ENCODE results near the gene HCN4.

The HCN4 gene

GRCh38 chr15:73375755-73376305, 7.1 kb upstream of the HCN4 start:
- DNase-seq = no peak

- DNase-seq = no peak
These were observed 6.3 kb upstream of the HCN4 start for GRCh38 chr15:73375012-73375411.

- DNase-seq = no peak
These were observed 5.8 kb upstream of the HCN4 start for GRCh38 chr15:73374604-73375003.

- no peak for DNase-seq
These were observed 4.5 kb upstream of the HCN4 start for GRCh38 chr15:73373221-73373620.

- no peak for DNase-seq
These were observed 3.1 kb upstream of the HCN4 start for GRCh38 chr15:73371812-73372211.

- no peak for DNase-seq
These were observed 1.4 kb upstream of the HCN4 start for GRCh38 chr15:73370151-73370550.

GRCh38 chr15:73369154-73369694, 466 bp upstream of the HCN4 start:
- no peak for DNase-seq

- no peak for DNase-seq
These were observed 996 bp downstream of the HCN4 start for GRCh38 chr15:73367624-73368300.

GRCh38 chr15:73366766-73367623, 1.8 kb downstream of the HCN4 start:
- no peak for DNase-seq

- DNase-seq = no peak
These were observed 4.7 kb downstream of the HCN4 start for GRCh38 chr15:73364070-73364469.

- DNase-seq = no peak
These were observed 5.9 kb downstream of the HCN4 start for GRCh38 chr15:73362900-73363299.

GRCh38 chr15:73361337-73361736, 7.4 kb downstream of the HCN4 start:
- no peak for DNase-seq

GRCh38 chr15:73359651-73360050, 9.1 kb downstream of the HCN4 start:
- DNase-seq = no peak

- no peak for DNase-seq
These were observed 10.6 kb downstream of the HCN4 start for GRCh38 chr15:73357999-73358665.

GRCh38 chr15:73355612-73356265, 13.0 kb downstream of the HCN4 start:
- no peak for DNase-seq

GRCh38 chr15:73354241-73354640, 14.5 kb downstream of the HCN4 start:
- no peak for DNase-seq

- DNase-seq = no peak
These were observed 15.0 kb downstream of the HCN4 start for GRCh38 chr15:73353734-73354133.

GRCh38 chr15:73352082-73352481, 16.7 kb downstream of the HCN4 start:
- DNase-seq = no peak

- DNase-seq = no peak
These were observed 19.6 kb downstream of the HCN4 start for GRCh38 chr15:73349191-73349590.

- DNase-seq = peak; percentile 36 to 56
These were observed 21.9 kb downstream of the HCN4 start for GRCh38 chr15:73346735-73347312.

- DNase-seq = no peak
These were observed 23.1 kb downstream of the HCN4 start for GRCh38 chr15:73345658-73346057.

GRCh38 chr15:73344056-73344455, 24.7 kb downstream of the HCN4 start:
- DNase-seq = no peak
